Testis (tissue), 3 donors: Measurements from ENCODE around the gene CAD. TPM values are rescaled to one million over a fixed set of nuclear protein-coding genes. Genes with fewer than 3 reads are reported as not detected.
A peak's percentile ranks its signal among the peaks of the same experiment; 100 is the strongest.

Experiments used
- DNase-seq: peaks from one replicate; pipeline ENCODE4 v3.0.0-alpha.2; 2019
- H3K27ac ChIP-seq, 2 donors: fragments of 200-600 bp; sonication (generic); one replicate each; pipeline ENCODE4 v1.5.1; 2019
- H3K27me3 ChIP-seq: fragments of 200-600 bp; sonication (generic); one replicate; pipeline ENCODE4 v1.5.1; 2019
- H3K36me3 ChIP-seq: fragments of 200-600 bp; sonication (generic); one replicate; pipeline ENCODE4 v1.5.1; 2017; ENCODE audit warnings: low read depth; ENCODE audit errors: missing control alignments
- H3K4me1 ChIP-seq: fragments of 200-600 bp; sonication (generic); one replicate; pipeline ENCODE4 v1.5.1; 2019
- H3K4me3 ChIP-seq, 2 donors: fragments of 200-600 bp; sonication (generic); one replicate each; pipeline ENCODE4 v1.5.1; 2017 to 2019
- H3K9me3 ChIP-seq: fragments of 200-600 bp; sonication (generic); one replicate; pipeline ENCODE4 v1.5.1; 2017
- CTCF ChIP-seq, 3 experiments: fragments of 450-650 bp in 2 of 3; fragments of 200-600 bp in 1 of 3; sonication (generic) in 1 of 3; IDR thresholded peaks; one replicate each; pipeline ENCODE4 v1.5.1; 2016 to 2019; ENCODE audit warnings: antibody characterized with exemption in 3 of 3, mild to moderate bottlenecking in 2 of 3, moderate library complexity in 1 of 3
- POLR2A ChIP-seq: fragments of 450-650 bp; IDR thresholded peaks from one replicate; pipeline ENCODE4 v1.6.1; 2017; ENCODE audit warnings: antibody characterized with exemption, mild to moderate bottlenecking, moderate library complexity
- WGBS, 2 donors: methylation state at CpG; one replicate each; pipeline ENCODE4 v1.1.5; 2018; 5-methylcytosine and 5-hydroxymethylcytosine counted together
- intact Hi-C: fragments of 100-400 bp; cut with DNase I; formaldehyde crosslinking; loops from one replicate; pipeline ENCODE4 v1.15.1; 2023; ENCODE audit warnings: low total_unique reads
- polyA plus RNA-seq: library from polyadenylated mRNA; stranded (reverse); fragments of 350-450 nt; fragmentation: Illumina TruSeq; extraction: RNeasy Lipid Tissue Mini Kit (QIAGEN cat#74804); gene quantifications from one replicate; pipeline ENCODE4 v1.2.3, GENCODE V29; 2014; ENCODE audit warnings: low read depth, low replicate concordance; ENCODE audit not compliant: insufficient read depth
- total RNA-seq, 2 donors: library from RNA; depleted of rRNA; stranded (reverse); fragments of >200 nt; gene quantifications; one replicate each; pipeline ENCODE4 v1.2.3, GENCODE V29; 2016

CAD gene
- total and polyA plus RNA-seq, 3 donors from 2014 or later, result 40.0 to 66.9 (median 62.5) TPM

- Histone ChIP-seq H3K27ac (no peak overlapping the region), H3K9me3 (no peaks in the 10 kb centered on the region), H3K36me3 (no peaks in the 10 kb centered on the region), H3K4me1 (peaks cover 27% of the 10 kb centered on the region), H3K4me3 (no peak overlapping the region), H3K27me3 (no peaks in the 10 kb centered on the region)
- 88 to 100% methylated on average over 3 of the region's 3 CpGs for WGBS, 2 donors
- DNase-seq, result no peak
- TF ChIP-seq POLR2A (no peak), CTCF (IDR thresholded peaks at IDR 0.05) (no peak)
- intact Hi-C loops, result loop anchor here (10.0 kb wide), 1 partner anchor 130 kb away; the partner anchor contains the start of gene KHK
These were observed 2.2 kb upstream of the CAD start for GRCh38 chr2:27214941-27215340.

- DNase-seq, result no peak
- Histone ChIP-seq H3K27me3 (no peaks in the 10 kb centered on the region), H3K4me1 (peaks cover 23% of the 10 kb centered on the region), H3K27ac (peak overlapping the region; percentile 69 to 80), H3K4me3 (peak overlapping the region; percentile 64 to 81), H3K9me3 (no peaks in the 10 kb centered on the region), H3K36me3 (no peaks in the 10 kb centered on the region)
- intact Hi-C loops, result loop anchor here (10.0 kb wide), 1 partner anchor 132 kb away; the partner anchor contains the start of gene KHK
- TF ChIP-seq POLR2A (no peak), CTCF (IDR thresholded peaks at IDR 0.05) (no peak)
- 63 to 67% methylated on average over 13 of the region's 13 CpGs for WGBS, 2 donors
These were observed 592 bp upstream of the CAD start for GRCh38 chr2:27216416-27217137.

GRCh38 chr2:27218614-27219013, 1.4 kb downstream of the CAD start:
- peaks cover 17% of the 10 kb centered on the region for H3K4me1 ChIP-seq
- 38 to 52% methylated on average over 4 of the region's 4 CpGs for WGBS, 2 donors
- H3K9me3 ChIP-seq, result no peaks in the 10 kb centered on the region
- peak overlapping the region; percentile 21 to 69 for H3K27ac ChIP-seq
- no peaks in the 10 kb centered on the region for H3K36me3 ChIP-seq
- intact Hi-C loops, result loop anchor here (10.0 kb wide), 1 partner anchor 134 kb away; the partner anchor contains the start of gene KHK
- H3K27me3 ChIP-seq, result no peaks in the 10 kb centered on the region
- H3K4me3 ChIP-seq, result no peak overlapping the region
- no peak for DNase-seq
- TF ChIP-seq POLR2A, result no peak
- TF ChIP-seq CTCF (IDR thresholded peaks at IDR 0.05), result no peak

GRCh38 chr2:27219091-27219490, 1.9 kb downstream of the CAD start:
- no peak for TF ChIP-seq POLR2A
- TF ChIP-seq CTCF (IDR thresholded peaks at IDR 0.05), result no peak
- H3K9me3 ChIP-seq, result no peaks in the 10 kb centered on the region
- no peaks in the 10 kb centered on the region for H3K27me3 ChIP-seq
- H3K27ac ChIP-seq, result peak overlapping the region; percentile 21 to 69
- intact Hi-C loops, result loop anchor here (10.0 kb wide), 1 partner anchor 134 kb away; the partner anchor contains the start of gene KHK
- no peak overlapping the region for H3K4me3 ChIP-seq
- peaks cover 17% of the 10 kb centered on the region for H3K4me1 ChIP-seq
- no peak for DNase-seq
- WGBS, 2 donors, result 58 to 80% methylated on average over 2 of the region's 2 CpGs
- no peaks in the 10 kb centered on the region for H3K36me3 ChIP-seq
